ENCODE data around the gene LIF.
"Not testable (repeated sequence)": the region's sequence is repeated elsewhere in the genome, so short reads cannot be mapped to it uniquely, and the experiment has no call there.

LIF gene

DNA sequence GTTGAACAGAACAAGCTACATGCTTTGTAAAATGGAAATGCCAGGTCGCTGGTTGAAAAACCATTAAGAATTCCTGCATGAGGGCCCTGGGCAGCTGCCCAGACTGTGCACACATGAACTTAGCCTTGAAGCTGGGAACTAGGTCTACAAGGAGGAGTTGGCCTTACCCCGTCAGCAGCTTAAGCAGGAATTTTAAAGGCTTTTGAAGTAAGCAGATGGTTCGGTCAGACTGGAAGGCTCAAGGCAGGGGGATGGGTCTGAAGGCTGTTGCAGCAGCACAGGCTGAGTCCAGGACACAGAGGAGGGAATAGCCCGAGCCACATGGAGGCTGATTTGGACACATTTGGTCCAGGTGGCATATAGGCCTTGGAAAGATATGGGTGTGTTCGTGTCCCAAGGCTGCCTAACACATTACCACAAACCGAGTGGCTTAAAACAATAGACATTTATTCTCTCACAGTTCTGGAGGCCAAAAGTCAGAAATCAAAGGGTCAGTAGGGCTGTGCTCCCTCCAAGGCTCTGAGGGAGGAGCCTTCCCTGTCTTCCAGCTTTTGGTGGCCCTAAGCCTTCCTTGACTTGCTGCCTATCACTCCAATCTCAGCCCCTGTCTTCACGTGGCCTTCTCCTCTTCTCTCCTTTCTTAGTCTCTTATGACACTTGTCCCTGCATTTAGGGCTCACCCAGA is 11.6 kb downstream of the LIF start:
- no peak for DNase-seq (ENCODE audit: low read depth)
- H3K4me3 ChIP-seq (ENCODE audit: control insufficient read depth, low read depth, low read length) = no peak overlapping the region
- TF ChIP-seq, protein P1, sequence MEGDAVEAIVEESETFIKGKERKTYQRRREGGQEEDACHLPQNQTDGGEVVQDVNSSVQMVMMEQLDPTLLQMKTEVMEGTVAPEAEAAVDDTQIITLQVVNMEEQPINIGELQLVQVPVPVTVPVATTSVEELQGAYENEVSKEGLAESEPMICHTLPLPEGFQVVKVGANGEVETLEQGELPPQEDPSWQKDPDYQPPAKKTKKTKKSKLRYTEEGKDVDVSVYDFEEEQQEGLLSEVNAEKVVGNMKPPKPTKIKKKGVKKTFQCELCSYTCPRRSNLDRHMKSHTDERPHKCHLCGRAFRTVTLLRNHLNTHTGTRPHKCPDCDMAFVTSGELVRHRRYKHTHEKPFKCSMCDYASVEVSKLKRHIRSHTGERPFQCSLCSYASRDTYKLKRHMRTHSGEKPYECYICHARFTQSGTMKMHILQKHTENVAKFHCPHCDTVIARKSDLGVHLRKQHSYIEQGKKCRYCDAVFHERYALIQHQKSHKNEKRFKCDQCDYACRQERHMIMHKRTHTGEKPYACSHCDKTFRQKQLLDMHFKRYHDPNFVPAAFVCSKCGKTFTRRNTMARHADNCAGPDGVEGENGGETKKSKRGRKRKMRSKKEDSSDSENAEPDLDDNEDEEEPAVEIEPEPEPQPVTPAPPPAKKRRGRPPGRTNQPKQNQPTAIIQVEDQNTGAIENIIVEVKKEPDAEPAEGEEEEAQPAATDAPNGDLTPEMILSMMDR (conservative IDR thresholded peaks at IDR 0.05; ENCODE audit: control insufficient read depth, insufficient read depth, low read depth, low read length) = no peak

DNA sequence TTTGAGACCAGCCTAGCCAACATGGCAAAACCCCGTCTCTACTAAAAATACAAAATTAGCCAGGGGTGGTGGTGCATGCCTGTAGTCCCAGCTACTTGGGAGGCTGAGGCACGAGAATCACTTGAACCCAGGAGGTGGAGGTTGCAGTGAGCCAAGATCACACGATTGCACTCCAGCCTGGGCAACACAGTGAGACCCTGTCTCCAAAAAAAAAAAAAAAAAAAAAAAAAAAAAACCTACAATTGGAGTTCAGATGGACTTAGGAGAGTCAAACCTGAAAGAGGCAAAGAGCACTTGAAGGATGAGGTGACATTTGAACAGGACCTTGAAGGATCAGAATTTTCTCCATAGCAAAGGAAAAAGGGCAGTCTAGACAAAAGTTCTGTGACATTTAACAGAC is 12.2 kb downstream of the LIF start:
- not testable (repeated sequence) for DNase-seq (ENCODE audit: low read depth)

DNA sequence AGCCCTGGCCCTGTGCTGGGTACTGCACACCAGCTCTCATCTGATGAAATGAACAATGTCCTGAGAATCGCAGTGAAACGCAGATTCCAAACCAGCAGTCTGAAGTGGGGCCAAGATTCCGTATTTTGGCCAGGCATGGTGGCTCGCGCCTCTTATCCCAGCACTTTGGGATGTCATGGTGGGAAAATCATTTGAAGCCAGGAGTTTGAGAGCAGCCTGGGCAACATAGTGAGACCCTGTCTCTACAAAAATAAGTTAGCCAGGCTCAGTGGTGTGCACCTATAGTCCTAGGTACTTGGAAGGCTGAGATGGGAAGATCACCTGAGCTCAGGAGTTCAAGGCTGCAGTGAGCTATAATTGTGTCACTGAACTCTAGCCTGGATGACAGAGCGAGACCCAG is 13.0 kb downstream of the LIF start:
- TF ChIP-seq, protein P1 (conservative IDR thresholded peaks at IDR 0.05; ENCODE audit: control insufficient read depth, insufficient read depth, low read depth, low read length) = no peak
- no peak for DNase-seq (ENCODE audit: low read depth)
- no peak overlapping the region for H3K4me3 ChIP-seq (ENCODE audit: control insufficient read depth, low read depth, low read length)

More for the DNA sequence above, 12.2 kb downstream of the LIF start:
- not testable (repeated sequence) for H3K4me3 ChIP-seq (ENCODE audit: control insufficient read depth, low read depth, low read length)

DNA sequence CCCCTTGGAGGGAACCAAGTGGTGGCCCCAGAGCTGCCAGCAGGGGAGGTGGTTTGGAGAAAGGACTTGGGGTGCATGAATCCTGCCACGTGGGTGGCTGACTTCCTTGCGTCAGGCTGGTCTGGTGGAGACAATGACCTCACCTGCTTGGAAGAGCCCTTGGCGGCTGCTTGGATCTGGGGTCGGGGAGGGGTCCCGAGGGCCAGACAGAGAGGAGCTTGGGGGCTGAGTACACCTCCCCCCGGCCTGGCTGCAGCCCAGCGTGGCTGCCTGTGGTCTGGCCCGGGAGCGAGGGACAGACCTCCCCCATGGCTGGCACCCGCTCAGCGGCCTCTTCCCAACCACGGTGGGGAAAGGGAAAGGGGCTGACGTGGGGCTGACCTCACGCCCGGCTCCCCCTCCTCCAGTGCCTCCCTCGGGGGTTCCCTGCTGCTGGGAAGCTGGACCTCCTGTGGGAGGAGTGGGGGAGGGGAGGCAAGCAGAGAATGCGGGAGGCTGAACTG is 13.8 kb downstream of the LIF start:
- no peak overlapping the region for H3K4me3 ChIP-seq (ENCODE audit: control insufficient read depth, low read depth, low read length)
- DNase-seq (ENCODE audit: low read depth) = peak; percentile 50
- TF ChIP-seq, protein P1 (conservative IDR thresholded peaks at IDR 0.05; ENCODE audit: control insufficient read depth, insufficient read depth, low read depth, low read length) = no peak

DNA sequence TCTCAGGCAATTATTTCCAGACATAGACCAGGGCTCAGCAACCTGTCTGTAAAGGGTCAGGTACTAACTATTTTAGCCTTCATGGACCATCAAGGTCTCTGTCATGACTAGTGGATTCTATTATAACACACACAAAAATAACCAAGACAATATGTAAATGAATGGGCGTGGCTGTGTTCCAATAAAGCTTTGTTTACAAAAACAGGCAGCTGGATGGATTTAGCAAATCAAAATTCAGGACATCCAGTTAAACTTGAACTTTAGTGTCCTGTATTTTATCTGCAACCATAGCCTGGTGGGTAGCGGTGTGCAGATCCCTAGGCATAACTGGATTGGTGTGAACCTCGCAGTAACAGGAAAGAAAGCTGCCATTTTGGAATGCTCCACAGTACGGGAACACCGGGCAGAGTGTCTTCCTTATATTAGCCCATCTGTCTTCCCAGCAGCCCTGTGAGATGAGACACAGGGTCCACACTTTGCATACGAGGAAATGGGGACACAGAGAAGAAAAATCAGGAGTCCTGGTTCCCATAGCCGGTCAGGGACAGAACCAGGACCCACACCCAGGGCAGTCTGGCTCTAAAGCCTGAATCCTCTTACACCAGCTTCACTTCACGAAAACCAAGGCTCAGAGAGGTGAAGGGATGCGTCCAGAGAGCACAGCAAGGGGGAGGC is 15.6 kb downstream of the LIF start:
- H3K4me3 ChIP-seq (ENCODE audit: control insufficient read depth, low read depth, low read length) = no peak overlapping the region
- TF ChIP-seq, protein P1 (conservative IDR thresholded peaks at IDR 0.05; ENCODE audit: control insufficient read depth, insufficient read depth, low read depth, low read length) = no peak

DNA sequence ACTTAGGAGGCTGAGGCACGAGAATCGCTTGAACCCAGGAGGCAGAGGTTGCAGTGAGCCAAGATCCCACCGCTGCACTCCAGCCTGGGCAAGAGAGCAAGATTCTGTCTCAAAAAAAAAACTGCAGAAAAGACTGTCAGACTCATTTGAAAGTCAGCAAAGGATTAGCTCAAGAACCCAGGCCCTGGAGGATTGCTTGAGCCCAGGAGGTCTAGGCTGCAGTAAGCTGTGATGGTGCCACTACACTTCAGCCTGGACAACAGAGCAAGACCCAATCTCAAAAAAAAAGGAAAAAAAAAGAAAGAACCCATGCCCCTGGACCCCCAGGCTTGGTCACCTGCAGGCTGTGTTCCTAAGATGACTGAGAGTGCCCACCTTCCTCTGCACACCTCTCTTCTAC is 16.2 kb downstream of the LIF start:
- DNase-seq (ENCODE audit: low read depth) = no peak
- H3K4me3 ChIP-seq (ENCODE audit: control insufficient read depth, low read depth, low read length) = no peak overlapping the region
- TF ChIP-seq, protein P1 (conservative IDR thresholded peaks at IDR 0.05; ENCODE audit: control insufficient read depth, insufficient read depth, low read depth, low read length) = no peak

More for the DNA sequence above, 15.6 kb downstream of the LIF start:
- DNase-seq (ENCODE audit: low read depth) = no peak

Measured in fibroblast of mammary gland (primary cell).